ENCODE data around the gene SH2B3. TPM values are rescaled to one million over a fixed set of nuclear protein-coding genes. Genes with fewer than 3 reads are reported as not detected.

SH2B3 gene
- total and polyA plus RNA-seq, 2 donors from 2014 or later, result 7.3 to 35.0 TPM

GRCh38 chr12:111404362-111405148 lies 1.2 kb upstream of the SH2B3 start:
- TF ChIP-seq CTCF (IDR thresholded peaks at IDR 0.05; ENCODE audit: borderline replicate concordance, extremely low read depth, insufficient read depth), result no peak
- Histone ChIP-seq H3K9ac (ENCODE audit: low read length in 3 of 3) (peak overlapping the region in 1 of 3 donors; percentile 8), H3K9me3 (ENCODE audit: control insufficient read depth in 2 of 3, insufficient read depth in 1 of 3, low read length in 3 of 3) (no peaks in the 10 kb centered on the region), H3K36me3 (ENCODE audit: control insufficient read depth in 2 of 3, insufficient read depth in 3 of 3, low read length in 3 of 3) (no peaks in the 10 kb centered on the region), H3K4me1 (ENCODE audit: control insufficient read depth in 2 of 3, insufficient read depth in 2 of 3, low read depth in 1 of 3, low read length in 3 of 3) (peaks cover 0 to 41% (median 7%) of the 10 kb centered on the region in 3 donors), H3K27me3 (ENCODE audit: control insufficient read depth, insufficient read depth, low read length) (no peaks in the 10 kb centered on the region), H3K27ac (ENCODE audit: low read depth in 2 of 2, low read length in 2 of 2) (peak overlapping the region; percentile 78 to 82), H3K4me3 (ENCODE audit: low read length in 3 of 3) (peak overlapping the region in 2 of 3 donors; percentile 36 to 76)
- FAIRE-seq (no peak), DNase-seq (peak in 3 of 5 donors; percentile 70 to 87 (median 84))
- intact Hi-C loops (cut with DNase I), result no loop called here

GRCh38 chr12:111405149-111405858 lies 419 bp upstream of the SH2B3 start:
- peak; percentile 36 for TF ChIP-seq CTCF (IDR thresholded peaks at IDR 0.05; ENCODE audit: borderline replicate concordance, extremely low read depth, insufficient read depth)
- no peaks in the 10 kb centered on the region for H3K27me3 ChIP-seq (ENCODE audit: control insufficient read depth, insufficient read depth, low read length)
- peak overlapping the region; percentile 36 to 76 (median 44) for H3K4me3 ChIP-seq (ENCODE audit: low read length in 3 of 3)
- peaks cover 0 to 44% (median 7%) of the 10 kb centered on the region in 3 donors for H3K4me1 ChIP-seq (ENCODE audit: control insufficient read depth in 2 of 3, insufficient read depth in 2 of 3, low read depth in 1 of 3, low read length in 3 of 3)
- H3K36me3 ChIP-seq (ENCODE audit: control insufficient read depth in 2 of 3, insufficient read depth in 3 of 3, low read length in 3 of 3), result no peaks in the 10 kb centered on the region
- H3K9me3 ChIP-seq (ENCODE audit: control insufficient read depth in 2 of 3, insufficient read depth in 1 of 3, low read length in 3 of 3), result no peaks in the 10 kb centered on the region
- peak; percentile 95 to 99 (median 95) for DNase-seq
- peak overlapping the region in 1 of 3 donors; percentile 8 for H3K9ac ChIP-seq (ENCODE audit: low read length in 3 of 3)
- no peak for FAIRE-seq
- peak overlapping the region; percentile 78 to 82 for H3K27ac ChIP-seq (ENCODE audit: low read depth in 2 of 2, low read length in 2 of 2)
- intact Hi-C loops (cut with DNase I), result no loop called here

GRCh38 chr12:111406474-111407376 lies 1.0 kb downstream of the SH2B3 start:
- H3K4me1 ChIP-seq (ENCODE audit: control insufficient read depth in 2 of 3, insufficient read depth in 2 of 3, low read depth in 1 of 3, low read length in 3 of 3), result peaks cover 0 to 58% (median 7%) of the 10 kb centered on the region in 3 donors
- DNase-seq (peak in 3 of 5 donors; percentile 38 to 82 (median 81)), FAIRE-seq (no peak)
- H3K36me3 ChIP-seq (ENCODE audit: control insufficient read depth in 2 of 3, insufficient read depth in 3 of 3, low read length in 3 of 3), result no peaks in the 10 kb centered on the region
- peak overlapping the region; percentile 89 to 91 for H3K27ac ChIP-seq (ENCODE audit: low read depth in 2 of 2, low read length in 2 of 2)
- intact Hi-C loops (cut with DNase I), result no loop called here
- H3K9me3 ChIP-seq (ENCODE audit: control insufficient read depth in 2 of 3, insufficient read depth in 1 of 3, low read length in 3 of 3), result no peaks in the 10 kb centered on the region
- peak overlapping the region in 2 of 3 donors; percentile 89 to 95 for H3K9ac ChIP-seq (ENCODE audit: low read length in 3 of 3)
- H3K4me3 ChIP-seq (ENCODE audit: low read length in 3 of 3), result peak overlapping the region; percentile 44 to 76 (median 75)
- no peaks in the 10 kb centered on the region for H3K27me3 ChIP-seq (ENCODE audit: control insufficient read depth, insufficient read depth, low read length)
- TF ChIP-seq CTCF (IDR thresholded peaks at IDR 0.05; ENCODE audit: borderline replicate concordance, extremely low read depth, insufficient read depth), result no peak
